Aorta (tissue), 5 donors: ENCODE results near the gene NAAA. TPM values are rescaled to one million over a fixed set of nuclear protein-coding genes. Genes with fewer than 3 reads are reported as not detected.
"Not testable (repeated sequence)": the region's sequence is repeated elsewhere in the genome, so short reads cannot be mapped to it uniquely, and the experiment has no call there.

ENCODE experiments used
- ATAC-seq: fragments of 200-7000 bp; cut with Tn5 transposase; one replicate; pipeline ENCODE4 v1.9.1; 2022; ENCODE audit warnings: moderate library complexity; ENCODE audit not compliant: low FRiP score
- DNase-seq, 2 donors: peaks; one replicate each; pipeline ENCODE4 v3.0.0-alpha.2; 2020
- H3K27ac ChIP-seq, 2 donors: one replicate each; pipeline ENCODE4 v1.5.1; 2013; ENCODE audit warnings: low read length in 2 of 2, mild to moderate bottlenecking in 2 of 2, moderate library complexity in 2 of 2, control low read depth in 1 of 2, inconsistent platforms in 1 of 2, low read depth in 1 of 2
- H3K27me3 ChIP-seq, 2 donors: one replicate each; pipeline ENCODE4 v1.6.1; 2013; ENCODE audit warnings: control low read depth in 1 of 2, low read length in 1 of 2, mild to moderate bottlenecking in 1 of 2, moderate library complexity in 1 of 2; ENCODE audit not compliant: insufficient read depth in 2 of 2, control insufficient read depth in 1 of 2
- H3K36me3 ChIP-seq, 2 donors: one replicate each; pipeline ENCODE4 v1.6.1; 2013; ENCODE audit warnings: control low read depth in 1 of 2, low read length in 1 of 2, mild to moderate bottlenecking in 1 of 2; ENCODE audit not compliant: insufficient read depth in 2 of 2, control insufficient read depth in 1 of 2
- H3K4me1 ChIP-seq, 2 donors: one replicate each; pipeline ENCODE4 v1.6.1; 2013; ENCODE audit warnings: low read length in 2 of 2, control low read depth in 1 of 2, mild to moderate bottlenecking in 1 of 2, moderate library complexity in 1 of 2; ENCODE audit not compliant: insufficient read depth in 2 of 2, control insufficient read depth in 1 of 2
- H3K4me3 ChIP-seq, 2 donors: one replicate each; pipeline ENCODE4 v1.5.1; 2013; ENCODE audit warnings: low read length in 2 of 2, control low read depth in 1 of 2, mild to moderate bottlenecking in 1 of 2
- H3K9me3 ChIP-seq: one replicate; pipeline ENCODE4 v1.6.1; 2013; ENCODE audit warnings: mild to moderate bottlenecking, low read length; ENCODE audit not compliant: control insufficient read depth
- WGBS, 2 donors: extraction: QIAGEN DNeasy Blood & Tissue Kit; methylation state at CpG; one replicate each; pipeline ENCODE4 v1.1.7; 2013; 5-methylcytosine and 5-hydroxymethylcytosine counted together
- intact Hi-C, 2 donors: fragments of 100-400 bp; cut with DNase I; formaldehyde crosslinking; loops; one replicate each; pipeline versions ENCODE4 v1.14.2 to v1.15.0; 2022
- polyA plus RNA-seq, 2 donors: library from polyadenylated mRNA; stranded (reverse); fragments of 200-250 nt; gene quantifications; one replicate each; pipeline ENCODE4 v1.2.3, GENCODE V29; 2013
- total RNA-seq, 2 donors: library from RNA; stranded (reverse); fragmentation: NEBNext Ultra II Directional; extraction: Animal tissue kit (Norgen Biotek cat#: 25700); gene quantifications; one replicate each; pipeline ENCODE4 v1.2.1, GENCODE V29; 2021
- donor health status: healthy with polysubstance abuse.
- donor health status: Bipolar disorder and iron deficiency.
- donor health status: DM: no; HTN: no; CAD: no.
- donor health status: DM: no; HTN: no; CAD: no.
- donor health status: DM: yes; HTN: yes; CAD: no.

NAAA gene
- total and polyA plus RNA-seq, 4 donors = 24.8 to 41.4 (median 26.6) TPM

- H3K27ac ChIP-seq = no peak overlapping the region
- no peaks in the 10 kb centered on the region for H3K36me3 ChIP-seq
- no peaks in the 10 kb centered on the region for H3K9me3 ChIP-seq
- intact Hi-C loops = no loop called here
- DNase-seq (no peak), ATAC-seq (no peak)
- H3K27me3 ChIP-seq = no peaks in the 10 kb centered on the region
- H3K4me1 ChIP-seq = no peaks in the 10 kb centered on the region
- WGBS, 2 donors = 75 to 81% methylated on average over 3 of the region's 3 CpGs
- no peak overlapping the region for H3K4me3 ChIP-seq
Measured at GRCh38 chr4:75930152-75930551, 10.7 kb downstream of the NAAA start.

GRCh38 chr4:75924916-75925315, 15.9 kb downstream of the NAAA start:
- H3K36me3 ChIP-seq = not testable (repeated sequence)
- 94 to 95% methylated on average over 11 of the region's 11 CpGs for WGBS, 2 donors

GRCh38 chr4:75924309-75924827, 16.4 kb downstream of the NAAA start:
- H3K9me3 ChIP-seq = no peaks in the 10 kb centered on the region
- H3K4me1 ChIP-seq = no peaks in the 10 kb centered on the region
- DNase-seq (no peak), ATAC-seq (no peak)
- H3K27me3 ChIP-seq = no peaks in the 10 kb centered on the region
- no peak overlapping the region for H3K4me3 ChIP-seq
- intact Hi-C loops = no loop called here
- WGBS, 2 donors = 88 to 89% methylated on average over 5 of the region's 5 CpGs
- peaks cover 1 to 2% of the 10 kb centered on the region in 2 donors for H3K36me3 ChIP-seq
- no peak overlapping the region for H3K27ac ChIP-seq

More at GRCh38 chr4:75924916-75925315, 15.9 kb downstream of the NAAA start:
- H3K4me3 ChIP-seq, ATAC-seq, H3K9me3 ChIP-seq, H3K27me3 ChIP-seq, H3K27ac ChIP-seq, DNase-seq, intact Hi-C loops, H3K4me1 ChIP-seq: not testable (repeated sequence)

GRCh38 chr4:75922588-75922987, 18.2 kb downstream of the NAAA start:
- intact Hi-C loops = no loop called here
- Histone ChIP-seq H3K9me3 (no peaks in the 10 kb centered on the region), H3K36me3 (peaks cover 1 to 2% of the 10 kb centered on the region in 2 donors), H3K27ac (no peak overlapping the region), H3K27me3 (no peaks in the 10 kb centered on the region), H3K4me3 (no peak overlapping the region), H3K4me1 (no peaks in the 10 kb centered on the region)
- 73 to 87% methylated on average over 1 of the region's 1 CpG for WGBS, 2 donors
- ATAC-seq (no peak), DNase-seq (no peak)

- Histone ChIP-seq H3K4me1 (no peaks in the 10 kb centered on the region), H3K4me3 (no peak overlapping the region), H3K27me3 (no peaks in the 10 kb centered on the region), H3K36me3 (peaks cover 1 to 2% of the 10 kb centered on the region in 2 donors), H3K9me3 (no peaks in the 10 kb centered on the region), H3K27ac (no peak overlapping the region)
- intact Hi-C loops = no loop called here
- DNase-seq (no peak), ATAC-seq (no peak)
- WGBS, 2 donors = 95 to 96% methylated on average over 2 of the region's 2 CpGs
Measured at GRCh38 chr4:75921910-75922309, 18.9 kb downstream of the NAAA start.

- no peak for ATAC-seq
- H3K4me3 ChIP-seq = no peak overlapping the region
- no peaks in the 10 kb centered on the region for H3K4me1 ChIP-seq
- H3K36me3 ChIP-seq = peaks cover 1 to 2% of the 10 kb centered on the region in 2 donors
- H3K27me3 ChIP-seq = no peaks in the 10 kb centered on the region
- WGBS, 2 donors = 92 to 93% methylated on average over 4 of the region's 4 CpGs
- no peaks in the 10 kb centered on the region for H3K9me3 ChIP-seq
- DNase-seq = no peak
- intact Hi-C loops = no loop called here
- no peak overlapping the region for H3K27ac ChIP-seq
Measured at GRCh38 chr4:75920327-75920726, 20.5 kb downstream of the NAAA start.

- Histone ChIP-seq H3K4me3 (no peak overlapping the region), H3K27ac (no peak overlapping the region), H3K27me3 (no peaks in the 10 kb centered on the region), H3K36me3 (peaks cover 1 to 2% of the 10 kb centered on the region in 2 donors), H3K9me3 (no peaks in the 10 kb centered on the region), H3K4me1 (no peaks in the 10 kb centered on the region)
- intact Hi-C loops = no loop called here
- 35 to 38% methylated on average over 3 of the region's 3 CpGs for WGBS, 2 donors
- DNase-seq (no peak), ATAC-seq (no peak)
Measured at GRCh38 chr4:75919920-75920319, 20.9 kb downstream of the NAAA start.

GRCh38 chr4:75916091-75916661, 24.6 kb downstream of the NAAA start:
- H3K4me1 ChIP-seq = no peaks in the 10 kb centered on the region
- no peak overlapping the region for H3K27ac ChIP-seq
- no peaks in the 10 kb centered on the region for H3K9me3 ChIP-seq
- ATAC-seq = peak; percentile 81
- DNase-seq = no peak
- H3K4me3 ChIP-seq = no peak overlapping the region
- no peaks in the 10 kb centered on the region for H3K27me3 ChIP-seq
- intact Hi-C loops = no loop called here
- peaks cover 0 to 1% of the 10 kb centered on the region in 2 donors for H3K36me3 ChIP-seq
- 2% methylated on average over 1 of the region's 1 CpG for WGBS, 2 donors

GRCh38 chr4:75912968-75913367, 27.8 kb downstream of the NAAA start:
- no peaks in the 10 kb centered on the region for H3K4me1 ChIP-seq
- H3K27ac ChIP-seq = no peak overlapping the region
- no peaks in the 10 kb centered on the region for H3K9me3 ChIP-seq
- intact Hi-C loops = no loop called here
- no peak for ATAC-seq
- no peaks in the 10 kb centered on the region for H3K36me3 ChIP-seq
- no peak for DNase-seq
- WGBS, 2 donors = 52 to 59% methylated on average over 6 of the region's 6 CpGs
- H3K27me3 ChIP-seq = no peaks in the 10 kb centered on the region
- H3K4me3 ChIP-seq = no peak overlapping the region
